GM23338 (cell line): ENCODE results near the gene MYL12B. TPM values are rescaled to one million over a fixed set of nuclear protein-coding genes. Genes with fewer than 3 reads are reported as not detected.

Experiments used
- ATAC-seq: fragments of 200-7000 bp; cut with Tn5 transposase; 3 replicates; pipeline ENCODE4 v1.9.1; 2020
- DNase-seq: peaks from one replicate; pipeline ENCODE4 v3.0.0-alpha.2; 2015; ENCODE audit warnings: low spot score
- H2AFZ ChIP-seq: fragments of 200-600 bp; sonication (generic); 2 replicates; pipeline ENCODE4 v1.8.0; 2016; ENCODE audit warnings: antibody characterized with exemption, mild to moderate bottlenecking, moderate library complexity
- H3F3A ChIP-seq: fragments of 200-600 bp; sonication (generic); replicated peaks from 2 replicates; pipeline ENCODE4 v1.8.0; 2017; ENCODE audit warnings: antibody characterized with exemption, mixed run types, low read depth
- H3K27ac ChIP-seq: fragments of 200-600 bp; sonication (generic); 2 replicates; pipeline ENCODE4 v1.6.1; 2016; ENCODE audit warnings: low read depth
- H3K27me3 ChIP-seq: fragments of 200-600 bp; sonication (generic); 2 replicates; pipeline ENCODE4 v1.8.0; 2016; ENCODE audit warnings: mild to moderate bottlenecking, mixed run types, moderate library complexity; ENCODE audit not compliant: insufficient read depth
- H3K36me3 ChIP-seq: fragments of 200-600 bp; sonication (generic); 2 replicates; pipeline ENCODE4 v1.8.0; 2016; ENCODE audit warnings: mild to moderate bottlenecking; ENCODE audit not compliant: insufficient read depth
- H3K4me1 ChIP-seq: fragments of 200-600 bp; sonication (generic); 2 replicates; pipeline ENCODE4 v1.8.0; 2016; ENCODE audit warnings: mild to moderate bottlenecking, moderate library complexity; ENCODE audit not compliant: insufficient read depth
- H3K4me2 ChIP-seq: fragments of 200-600 bp; sonication (generic); 2 replicates; pipeline ENCODE4 v1.7.1; 2017; ENCODE audit warnings: mixed run types
- H3K4me3 ChIP-seq: fragments of 200-600 bp; sonication (generic); 2 replicates; pipeline ENCODE4 v1.6.1; 2016; ENCODE audit warnings: mixed run types
- H3K79me2 ChIP-seq: fragments of 200-600 bp; sonication (generic); replicated peaks from 2 replicates; pipeline ENCODE4 v1.8.0; 2017; ENCODE audit warnings: mild to moderate bottlenecking; ENCODE audit not compliant: insufficient read depth
- H3K9me2 ChIP-seq: fragments of 200-600 bp; sonication (generic); 2 replicates; pipeline ENCODE4 v1.8.0; 2017; ENCODE audit not compliant: insufficient read depth
- H4K20me1 ChIP-seq: fragments of 200-600 bp; sonication (generic); replicated peaks from 2 replicates; pipeline ENCODE4 v1.8.0; 2017; ENCODE audit warnings: mild to moderate bottlenecking; ENCODE audit not compliant: insufficient read depth
- H3K27ac Mint-ChIP-seq: 2 replicates; pipeline ENCODE4 v1.8.0; 2020; ENCODE audit warnings: inconsistent platforms, mild to moderate bottlenecking, moderate library complexity, mixed read lengths
- H3K27me3 Mint-ChIP-seq: 3 replicates; pipeline ENCODE4 v1.8.0; 2022; ENCODE audit warnings: low read depth, mild to moderate bottlenecking, moderate library complexity, mixed read lengths, inconsistent platforms; ENCODE audit not compliant: insufficient read depth, poor library complexity
- H3K36me3 Mint-ChIP-seq: 3 replicates; pipeline ENCODE4 v1.8.0; 2021; ENCODE audit warnings: low read depth, mild to moderate bottlenecking, inconsistent platforms, moderate library complexity, mixed read lengths
- H3K4me1 Mint-ChIP-seq: 3 replicates; pipeline ENCODE4 v1.8.0; 2020; ENCODE audit warnings: mild to moderate bottlenecking, inconsistent platforms, mixed read lengths
- H3K4me3 Mint-ChIP-seq: 3 replicates; pipeline ENCODE4 v1.8.0; 2021; ENCODE audit warnings: moderate library complexity, mild to moderate bottlenecking, inconsistent platforms, mixed read lengths
- H3K9me3 Mint-ChIP-seq: 3 replicates; pipeline ENCODE4 v1.8.0; 2020; ENCODE audit warnings: moderate library complexity, mild to moderate bottlenecking, inconsistent platforms, mixed read lengths
- CREB1 ChIP-seq: fragments of 250-450 bp; sonication (Bioruptor Pico); IDR thresholded peaks from 2 replicates; pipeline ENCODE4 v1.5.0; 2020; ENCODE audit warnings: low read depth, mild to moderate bottlenecking, moderate library complexity
- CTCF ChIP-seq, 2 experiments: fragments of 200-600 bp in 1 of 2; sonication (generic) in 1 of 2; conservative IDR thresholded peaks; 2 replicates each; pipeline versions ENCODE4 v1.5.1 to v1.6.1; 2016 to 2017; ENCODE audit warnings: antibody characterized with exemption in 2 of 2, low read depth in 2 of 2, mild to moderate bottlenecking in 2 of 2, moderate library complexity in 1 of 2
- EZH2 ChIP-seq: fragments of 200-600 bp; sonication (generic); IDR thresholded peaks from one replicate; pipeline ENCODE4 v1.8.0; 2017; ENCODE audit warnings: antibody characterized with exemption, mild to moderate bottlenecking, low read depth; ENCODE audit not compliant: unreplicated experiment
- EZH2phosphoT487 ChIP-seq: fragments of 200-600 bp; sonication (generic); IDR thresholded peaks from one replicate; pipeline ENCODE4 v1.8.1; 2018; ENCODE audit warnings: antibody characterized with exemption; ENCODE audit not compliant: unreplicated experiment
- JUNB ChIP-seq: IDR thresholded peaks from one replicate; pipeline ENCODE4 v1.6.1; 2016; ENCODE audit warnings: antibody characterized with exemption; ENCODE audit not compliant: unreplicated experiment
- POLR2AphosphoS5 ChIP-seq: IDR thresholded peaks from 2 replicates; pipeline ENCODE4 v1.6.1; 2016; ENCODE audit warnings: antibody characterized with exemption, low read depth
- REST ChIP-seq: IDR thresholded peaks from one replicate; pipeline ENCODE4 v1.6.1; 2018; ENCODE audit warnings: antibody characterized with exemption; ENCODE audit not compliant: unreplicated experiment
- STAT1 ChIP-seq: IDR thresholded peaks from one replicate; pipeline ENCODE4 v1.6.1; 2016; ENCODE audit warnings: antibody characterized with exemption; ENCODE audit not compliant: unreplicated experiment
- ZNF114 ChIP-seq: fragments of 250-450 bp; sonication (Bioruptor Pico); IDR thresholded peaks from 2 replicates; pipeline ENCODE4 v1.5.0; 2020; ENCODE audit warnings: mild to moderate bottlenecking, moderate library complexity
- ZNF331 ChIP-seq: fragments of 250-450 bp; sonication (Bioruptor Pico); IDR thresholded peaks from 2 replicates; pipeline ENCODE4 v1.5.0; 2020; ENCODE audit warnings: low read depth, mild to moderate bottlenecking, moderate library complexity
- polyA plus RNA-seq: library from polyadenylated mRNA; unstranded; fragments of >200 nt; fragmentation: Nextera tagmentation; extraction: Ambion mirVana; gene quantifications from 2 replicates; pipeline ENCODE4 v1.2.1, GENCODE V29; 2016
- total RNA-seq: library from RNA; depleted of rRNA; stranded (reverse); fragments of >200 nt; shearing (Covaris generic); gene quantifications from 2 replicates; pipeline ENCODE4 v1.2.3, GENCODE V29; 2014
- TF ChIP-seq, protein P1 (sequence below): fragments of 250-450 bp; sonication (Bioruptor Pico); IDR thresholded peaks from 2 replicates; pipeline ENCODE4 v1.5.0; 2020; ENCODE audit warnings: mild to moderate bottlenecking, moderate library complexity
- TF ChIP-seq, protein P2 (sequence below): IDR thresholded peaks from 2 replicates; pipeline ENCODE4 v1.6.1; 2016; ENCODE audit warnings: antibody characterized with exemption

The MYL12B gene
- total and polyA plus RNA-seq, 2 experiments from 2014 or later, result 165 to 330 TPM

DNA sequence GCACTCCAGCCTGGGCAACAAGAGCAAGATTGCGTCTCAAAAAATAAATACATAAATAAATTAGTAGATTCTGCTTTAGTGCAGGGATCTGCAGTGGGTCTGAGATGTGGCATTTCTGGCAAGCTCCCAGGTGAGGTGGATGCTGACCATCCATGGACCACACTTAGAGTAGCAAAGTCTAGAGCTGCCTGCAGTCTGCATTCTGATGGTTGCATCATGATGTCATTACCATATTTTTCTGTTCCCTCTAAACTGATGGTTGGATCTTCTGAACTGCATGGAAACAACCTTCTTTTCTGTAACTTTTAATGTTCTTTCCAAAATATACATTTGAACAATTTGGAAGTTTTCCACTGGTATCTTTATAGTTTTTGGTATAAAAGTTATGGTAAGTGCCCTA, 42.9 kb downstream of the MYL12B start:
- H3K27ac ChIP-seq, result no peak overlapping the region
- H3K27me3 Mint-ChIP-seq, result peaks cover 2% of the 10 kb centered on the region
- ATAC-seq, result no peak

More for the DNA sequence above, 42.9 kb downstream of the MYL12B start:
- Histone ChIP-seq H3K36me3 (no peaks in the 10 kb centered on the region), H3K4me1 (peaks cover 16% of the 10 kb centered on the region), H3K79me2 (no peaks in the 10 kb centered on the region), H2AFZ (no peak overlapping the region), H3K27me3 (no peaks in the 10 kb centered on the region), H3F3A (peaks cover 8% of the 10 kb centered on the region; the same call in 1 of the 2 replicates), H3K9me2 (no peaks in the 10 kb centered on the region), H3K4me2 (no peak overlapping the region), H3K4me3 (no peak overlapping the region), H4K20me1 (no peaks in the 10 kb centered on the region)
- Mint-ChIP-seq H3K27ac (no peak overlapping the region), H3K4me3 (no peak overlapping the region), H3K36me3 (no peaks in the 10 kb centered on the region), H3K4me1 (peaks cover 16% of the 10 kb centered on the region), H3K9me3 (no peaks in the 10 kb centered on the region; the same call in 1 of the 3 replicates)
- TF ChIP-seq EZH2 (no peak), CREB1 (CRISPR knock-in tag) (no peak), JUNB (no peak), CTCF (conservative IDR thresholded peaks at IDR 0.05; ENCODE audit: low read depth in 2 of 2) (no peak), POLR2AphosphoS5 (no peak), ZNF114 (no peak), REST (no peak), STAT1 (no peak), EZH2phosphoT487 (no peak), ZNF331 (CRISPR knock-in tag) (no peak)
- TF ChIP-seq, protein P1, sequence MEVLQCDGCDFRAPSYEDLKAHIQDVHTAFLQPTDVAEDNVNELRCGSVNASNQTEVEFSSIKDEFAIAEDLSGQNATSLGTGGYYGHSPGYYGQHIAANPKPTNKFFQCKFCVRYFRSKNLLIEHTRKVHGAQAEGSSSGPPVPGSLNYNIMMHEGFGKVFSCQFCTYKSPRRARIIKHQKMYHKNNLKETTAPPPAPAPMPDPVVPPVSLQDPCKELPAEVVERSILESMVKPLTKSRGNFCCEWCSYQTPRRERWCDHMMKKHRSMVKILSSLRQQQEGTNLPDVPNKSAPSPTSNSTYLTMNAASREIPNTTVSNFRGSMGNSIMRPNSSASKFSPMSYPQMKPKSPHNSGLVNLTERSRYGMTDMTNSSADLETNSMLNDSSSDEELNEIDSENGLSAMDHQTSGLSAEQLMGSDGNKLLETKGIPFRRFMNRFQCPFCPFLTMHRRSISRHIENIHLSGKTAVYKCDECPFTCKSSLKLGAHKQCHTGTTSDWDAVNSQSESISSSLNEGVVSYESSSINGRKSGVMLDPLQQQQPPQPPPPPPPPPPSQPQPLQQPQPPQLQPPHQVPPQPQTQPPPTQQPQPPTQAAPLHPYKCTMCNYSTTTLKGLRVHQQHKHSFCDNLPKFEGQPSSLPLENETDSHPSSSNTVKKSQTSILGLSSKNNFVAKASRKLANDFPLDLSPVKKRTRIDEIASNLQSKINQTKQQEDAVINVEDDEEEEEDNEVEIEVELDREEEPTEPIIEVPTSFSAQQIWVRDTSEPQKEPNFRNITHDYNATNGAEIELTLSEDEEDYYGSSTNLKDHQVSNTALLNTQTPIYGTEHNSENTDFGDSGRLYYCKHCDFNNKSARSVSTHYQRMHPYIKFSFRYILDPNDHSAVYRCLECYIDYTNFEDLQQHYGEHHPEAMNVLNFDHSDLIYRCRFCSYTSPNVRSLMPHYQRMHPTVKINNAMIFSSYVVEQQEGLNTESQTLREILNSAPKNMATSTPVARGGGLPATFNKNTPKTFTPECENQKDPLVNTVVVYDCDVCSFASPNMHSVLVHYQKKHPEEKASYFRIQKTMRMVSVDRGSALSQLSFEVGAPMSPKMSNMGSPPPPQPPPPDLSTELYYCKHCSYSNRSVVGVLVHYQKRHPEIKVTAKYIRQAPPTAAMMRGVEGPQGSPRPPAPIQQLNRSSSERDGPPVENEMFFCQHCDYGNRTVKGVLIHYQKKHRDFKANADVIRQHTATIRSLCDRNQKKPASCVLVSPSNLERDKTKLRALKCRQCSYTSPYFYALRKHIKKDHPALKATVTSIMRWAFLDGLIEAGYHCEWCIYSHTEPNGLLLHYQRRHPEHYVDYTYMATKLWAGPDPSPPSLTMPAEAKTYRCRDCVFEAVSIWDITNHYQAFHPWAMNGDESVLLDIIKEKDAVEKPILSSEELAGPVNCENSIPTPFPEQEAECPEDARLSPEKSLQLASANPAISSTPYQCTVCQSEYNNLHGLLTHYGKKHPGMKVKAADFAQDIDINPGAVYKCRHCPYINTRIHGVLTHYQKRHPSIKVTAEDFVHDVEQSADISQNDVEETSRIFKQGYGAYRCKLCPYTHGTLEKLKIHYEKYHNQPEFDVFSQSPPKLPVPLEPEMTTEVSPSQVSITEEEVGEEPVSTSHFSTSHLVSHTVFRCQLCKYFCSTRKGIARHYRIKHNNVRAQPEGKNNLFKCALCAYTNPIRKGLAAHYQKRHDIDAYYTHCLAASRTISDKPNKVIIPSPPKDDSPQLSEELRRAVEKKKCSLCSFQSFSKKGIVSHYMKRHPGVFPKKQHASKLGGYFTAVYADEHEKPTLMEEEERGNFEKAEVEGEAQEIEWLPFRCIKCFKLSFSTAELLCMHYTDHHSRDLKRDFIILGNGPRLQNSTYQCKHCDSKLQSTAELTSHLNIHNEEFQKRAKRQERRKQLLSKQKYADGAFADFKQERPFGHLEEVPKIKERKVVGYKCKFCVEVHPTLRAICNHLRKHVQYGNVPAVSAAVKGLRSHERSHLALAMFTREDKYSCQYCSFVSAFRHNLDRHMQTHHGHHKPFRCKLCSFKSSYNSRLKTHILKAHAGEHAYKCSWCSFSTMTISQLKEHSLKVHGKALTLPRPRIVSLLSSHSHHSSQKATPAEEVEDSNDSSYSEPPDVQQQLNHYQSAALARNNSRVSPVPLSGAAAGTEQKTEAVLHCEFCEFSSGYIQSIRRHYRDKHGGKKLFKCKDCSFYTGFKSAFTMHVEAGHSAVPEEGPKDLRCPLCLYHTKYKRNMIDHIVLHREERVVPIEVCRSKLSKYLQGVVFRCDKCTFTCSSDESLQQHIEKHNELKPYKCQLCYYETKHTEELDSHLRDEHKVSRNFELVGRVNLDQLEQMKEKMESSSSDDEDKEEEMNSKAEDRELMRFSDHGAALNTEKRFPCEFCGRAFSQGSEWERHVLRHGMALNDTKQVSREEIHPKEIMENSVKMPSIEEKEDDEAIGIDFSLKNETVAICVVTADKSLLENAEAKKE (CRISPR knock-in tag), result no peak
- TF ChIP-seq, protein P2, sequence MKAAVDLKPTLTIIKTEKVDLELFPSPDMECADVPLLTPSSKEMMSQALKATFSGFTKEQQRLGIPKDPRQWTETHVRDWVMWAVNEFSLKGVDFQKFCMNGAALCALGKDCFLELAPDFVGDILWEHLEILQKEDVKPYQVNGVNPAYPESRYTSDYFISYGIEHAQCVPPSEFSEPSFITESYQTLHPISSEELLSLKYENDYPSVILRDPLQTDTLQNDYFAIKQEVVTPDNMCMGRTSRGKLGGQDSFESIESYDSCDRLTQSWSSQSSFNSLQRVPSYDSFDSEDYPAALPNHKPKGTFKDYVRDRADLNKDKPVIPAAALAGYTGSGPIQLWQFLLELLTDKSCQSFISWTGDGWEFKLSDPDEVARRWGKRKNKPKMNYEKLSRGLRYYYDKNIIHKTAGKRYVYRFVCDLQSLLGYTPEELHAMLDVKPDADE, result no peak
- no peak for DNase-seq
